ENCODE measurements around the gene YY1.

The YY1 gene

GRCh38 chr14:100246809-100247428 lies 8.0 kb downstream of the YY1 start:
- Histone ChIP-seq H3K36me3 (ENCODE audit: insufficient read depth, low read length) (peaks cover 36% of the 10 kb centered on the region; the same call in 1 of the 2 replicates), H3K4me2 (ENCODE audit: low read depth, low read length, poor library complexity, severe bottlenecking) (peak overlapping the region; percentile 46), H4K20me1 (ENCODE audit: insufficient read depth, low read length, poor library complexity, severe bottlenecking) (peaks cover 92% of the 10 kb centered on the region), H3K9me2 (replicated peaks; ENCODE audit: low read depth, low read length) (no peaks in the 10 kb centered on the region), H3K27me3 (ENCODE audit: insufficient read depth, low read length, poor library complexity, severe bottlenecking) (no peaks in the 10 kb centered on the region), H3K79me2 (ENCODE audit: insufficient read depth, low read length) (peaks cover 100% of the 10 kb centered on the region), H3F3A (ENCODE audit: low read depth) (no peaks in the 10 kb centered on the region), H3K4me1 (ENCODE audit: insufficient read depth, low read length, poor library complexity, severe bottlenecking) (peaks cover 52% of the 10 kb centered on the region), H2AFZ (ENCODE audit: low read length) (no peak overlapping the region), H3K4me3 (ENCODE audit: low read length, poor library complexity, severe bottlenecking) (peak overlapping the region; percentile 57), H3K9ac (ENCODE audit: low read depth, low read length, poor library complexity, severe bottlenecking) (peak overlapping the region; percentile 22), H3K9me3 (ENCODE audit: insufficient read depth, low read depth, low read length) (no peaks in the 10 kb centered on the region)
- TF ChIP-seq EZH2phosphoT487 (IDR thresholded peaks at IDR 0.05; ENCODE audit: borderline replicate concordance) (no peak), CTCF (conservative IDR thresholded peaks at IDR 0.05; ENCODE audit: low read length) (peak; percentile 84)

- Histone ChIP-seq H3K9me3 (ENCODE audit: insufficient read depth, low read depth, low read length) (no peaks in the 10 kb centered on the region), H3K36me3 (ENCODE audit: insufficient read depth, low read length) (peaks cover 44% of the 10 kb centered on the region), H4K20me1 (ENCODE audit: insufficient read depth, low read length, poor library complexity, severe bottlenecking) (peaks cover 95% of the 10 kb centered on the region), H3K79me2 (ENCODE audit: insufficient read depth, low read length) (peaks cover 99% of the 10 kb centered on the region), H3K27me3 (ENCODE audit: insufficient read depth, low read length, poor library complexity, severe bottlenecking) (no peaks in the 10 kb centered on the region), H3K4me2 (ENCODE audit: low read depth, low read length, poor library complexity, severe bottlenecking) (peak overlapping the region; percentile 48), H3F3A (ENCODE audit: low read depth) (no peaks in the 10 kb centered on the region), H3K9me2 (replicated peaks; ENCODE audit: low read depth, low read length) (no peaks in the 10 kb centered on the region), H2AFZ (ENCODE audit: low read length) (no peak overlapping the region), H3K4me1 (ENCODE audit: insufficient read depth, low read length, poor library complexity, severe bottlenecking) (peaks cover 30% of the 10 kb centered on the region), H3K4me3 (ENCODE audit: low read length, poor library complexity, severe bottlenecking) (no peak overlapping the region), H3K9ac (ENCODE audit: low read depth, low read length, poor library complexity, severe bottlenecking) (no peak overlapping the region)
- TF ChIP-seq CTCF (conservative IDR thresholded peaks at IDR 0.05; ENCODE audit: low read length) (no peak), EZH2phosphoT487 (IDR thresholded peaks at IDR 0.05; ENCODE audit: borderline replicate concordance) (no peak)
These were observed 12.0 kb downstream of the YY1 start for GRCh38 chr14:100250732-100251465.

GRCh38 chr14:100252684-100253083 lies 13.7 kb downstream of the YY1 start:
- H3K79me2 ChIP-seq (ENCODE audit: insufficient read depth, low read length), result peaks cover 99% of the 10 kb centered on the region
- H4K20me1 ChIP-seq (ENCODE audit: insufficient read depth, low read length, poor library complexity, severe bottlenecking), result peaks cover 95% of the 10 kb centered on the region
- H3K4me3 ChIP-seq (ENCODE audit: low read length, poor library complexity, severe bottlenecking), result no peak overlapping the region
- no peak for TF ChIP-seq EZH2phosphoT487 (IDR thresholded peaks at IDR 0.05; ENCODE audit: borderline replicate concordance)
- TF ChIP-seq CTCF (conservative IDR thresholded peaks at IDR 0.05; ENCODE audit: low read length), result no peak
- H3K4me2 ChIP-seq (ENCODE audit: low read depth, low read length, poor library complexity, severe bottlenecking), result peak overlapping the region; percentile 23
- peaks cover 16% of the 10 kb centered on the region for H3K4me1 ChIP-seq (ENCODE audit: insufficient read depth, low read length, poor library complexity, severe bottlenecking)
- H3K9me2 ChIP-seq (replicated peaks; ENCODE audit: low read depth, low read length), result no peaks in the 10 kb centered on the region
- no peaks in the 10 kb centered on the region for H3K9me3 ChIP-seq (ENCODE audit: insufficient read depth, low read depth, low read length)
- no peak overlapping the region for H3K9ac ChIP-seq (ENCODE audit: low read depth, low read length, poor library complexity, severe bottlenecking)
- H3K36me3 ChIP-seq (ENCODE audit: insufficient read depth, low read length), result peaks cover 50% of the 10 kb centered on the region
- H3F3A ChIP-seq (ENCODE audit: low read depth), result no peaks in the 10 kb centered on the region
- H2AFZ ChIP-seq (ENCODE audit: low read length), result no peak overlapping the region
- H3K27me3 ChIP-seq (ENCODE audit: insufficient read depth, low read length, poor library complexity, severe bottlenecking), result no peaks in the 10 kb centered on the region

Data from Loucy (cell line).